ENCODE data around the gene PTPN2.

PTPN2 gene

DNA sequence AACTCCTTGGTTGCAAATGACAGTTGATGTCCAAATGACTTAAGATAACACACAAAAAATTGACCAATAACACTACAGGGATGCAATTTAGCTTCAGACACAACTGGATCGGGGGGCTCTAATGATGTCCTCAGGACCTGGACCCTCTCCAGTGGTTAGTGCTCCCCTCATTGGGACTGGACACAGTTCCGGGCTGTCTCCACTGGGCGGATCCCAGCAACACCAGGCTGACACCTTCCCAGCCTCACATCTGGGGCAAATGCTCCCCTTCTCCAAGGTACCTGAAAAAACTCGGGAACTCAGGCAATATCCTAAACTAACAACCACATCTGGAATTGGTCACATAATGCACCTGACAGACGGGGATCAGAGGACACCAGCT lies 132.5 kb downstream of the PTPN2 start:
- no peak overlapping the region for H3K4me3 ChIP-seq (replicated peaks; ENCODE audit: low read depth, low read length)
- TF ChIP-seq, protein P1, sequence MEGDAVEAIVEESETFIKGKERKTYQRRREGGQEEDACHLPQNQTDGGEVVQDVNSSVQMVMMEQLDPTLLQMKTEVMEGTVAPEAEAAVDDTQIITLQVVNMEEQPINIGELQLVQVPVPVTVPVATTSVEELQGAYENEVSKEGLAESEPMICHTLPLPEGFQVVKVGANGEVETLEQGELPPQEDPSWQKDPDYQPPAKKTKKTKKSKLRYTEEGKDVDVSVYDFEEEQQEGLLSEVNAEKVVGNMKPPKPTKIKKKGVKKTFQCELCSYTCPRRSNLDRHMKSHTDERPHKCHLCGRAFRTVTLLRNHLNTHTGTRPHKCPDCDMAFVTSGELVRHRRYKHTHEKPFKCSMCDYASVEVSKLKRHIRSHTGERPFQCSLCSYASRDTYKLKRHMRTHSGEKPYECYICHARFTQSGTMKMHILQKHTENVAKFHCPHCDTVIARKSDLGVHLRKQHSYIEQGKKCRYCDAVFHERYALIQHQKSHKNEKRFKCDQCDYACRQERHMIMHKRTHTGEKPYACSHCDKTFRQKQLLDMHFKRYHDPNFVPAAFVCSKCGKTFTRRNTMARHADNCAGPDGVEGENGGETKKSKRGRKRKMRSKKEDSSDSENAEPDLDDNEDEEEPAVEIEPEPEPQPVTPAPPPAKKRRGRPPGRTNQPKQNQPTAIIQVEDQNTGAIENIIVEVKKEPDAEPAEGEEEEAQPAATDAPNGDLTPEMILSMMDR (IDR thresholded peaks at IDR 0.05; ENCODE audit: insufficient read depth, low read length, poor library complexity, severe bottlenecking): no peak
- no peaks in the 10 kb centered on the region for H3K36me3 ChIP-seq (ENCODE audit: control insufficient read depth, insufficient read depth, low read length)
- H3K27me3 ChIP-seq (replicated peaks; ENCODE audit: control insufficient read depth, insufficient read depth, low read length): no peaks in the 10 kb centered on the region
- DNase-seq (ENCODE audit: extremely low read depth, insufficient read length): no peak

- Histone ChIP-seq H3K4me3 (replicated peaks; ENCODE audit: low read depth, low read length) (no peak overlapping the region), H3K36me3 (ENCODE audit: control insufficient read depth, insufficient read depth, low read length) (no peaks in the 10 kb centered on the region), H3K27me3 (replicated peaks; ENCODE audit: control insufficient read depth, insufficient read depth, low read length) (no peaks in the 10 kb centered on the region)
- TF ChIP-seq, protein P1 (IDR thresholded peaks at IDR 0.05; ENCODE audit: insufficient read depth, low read length, poor library complexity, severe bottlenecking): no peak
- DNase-seq (ENCODE audit: extremely low read depth, insufficient read length): no peak
Observed at GRCh38 chr18:12750715-12751502, 133.1 kb downstream of the PTPN2 start.

DNA sequence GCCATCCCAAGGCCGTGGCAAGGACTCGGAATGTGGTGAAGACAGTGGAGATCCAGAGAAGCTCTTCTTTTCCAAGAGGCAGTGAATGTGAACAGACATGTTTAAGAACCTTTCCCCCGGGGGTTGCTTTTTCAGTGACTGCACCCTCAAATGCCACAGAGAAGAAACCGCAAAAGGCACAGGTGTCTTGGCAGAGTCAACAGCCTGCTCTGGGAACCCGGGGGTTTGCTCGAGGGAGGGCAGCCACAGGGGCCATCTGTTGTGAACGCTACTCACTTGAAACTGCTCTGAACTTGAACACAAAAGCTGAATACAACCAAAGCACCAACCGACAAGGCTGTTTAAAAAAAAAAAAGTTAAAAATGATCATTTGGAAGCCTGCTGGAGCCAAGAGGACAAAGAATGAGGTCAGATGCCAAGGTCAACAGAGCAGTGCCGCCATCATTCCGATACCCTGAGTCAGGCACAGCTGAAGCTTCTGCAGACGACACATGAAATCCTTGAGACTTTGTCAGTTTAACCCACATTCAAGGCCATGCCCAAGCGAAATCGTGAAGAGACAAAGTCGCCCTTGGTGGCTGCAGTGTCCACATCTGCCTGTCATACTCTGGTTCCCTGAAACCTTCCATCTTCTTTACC lies 133.8 kb downstream of the PTPN2 start:
- Histone ChIP-seq H3K36me3 (ENCODE audit: control insufficient read depth, insufficient read depth, low read length) (no peaks in the 10 kb centered on the region), H3K4me3 (replicated peaks; ENCODE audit: low read depth, low read length) (no peak overlapping the region), H3K27me3 (replicated peaks; ENCODE audit: control insufficient read depth, insufficient read depth, low read length) (no peaks in the 10 kb centered on the region)
- peak; percentile 49 for DNase-seq (ENCODE audit: extremely low read depth, insufficient read length)
- TF ChIP-seq, protein P1 (IDR thresholded peaks at IDR 0.05; ENCODE audit: insufficient read depth, low read length, poor library complexity, severe bottlenecking): no peak

DNA sequence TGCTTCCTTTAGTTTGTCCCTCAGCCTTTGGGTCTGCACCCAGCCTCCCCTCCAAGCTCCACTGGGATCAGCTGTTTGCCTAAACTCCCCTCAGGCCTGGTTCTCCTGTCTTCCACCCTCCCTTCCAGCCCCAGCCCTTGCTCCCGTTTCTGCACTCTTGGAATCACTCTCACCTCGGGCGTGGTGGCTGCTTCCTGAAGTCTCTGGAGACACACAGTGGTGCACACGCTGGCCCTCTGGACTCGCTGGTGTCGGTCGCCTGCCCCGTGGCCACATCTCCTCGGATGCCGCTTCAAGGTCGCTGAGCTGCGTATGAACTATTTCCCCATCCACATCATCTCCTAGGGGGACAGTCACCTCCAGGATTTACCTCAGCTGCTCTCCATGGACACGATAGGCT lies 134.9 kb downstream of the PTPN2 start:
- Histone ChIP-seq H3K27me3 (replicated peaks; ENCODE audit: control insufficient read depth, insufficient read depth, low read length) (no peaks in the 10 kb centered on the region), H3K4me3 (replicated peaks; ENCODE audit: low read depth, low read length) (no peak overlapping the region), H3K36me3 (ENCODE audit: control insufficient read depth, insufficient read depth, low read length) (no peaks in the 10 kb centered on the region)
- TF ChIP-seq, protein P1 (IDR thresholded peaks at IDR 0.05; ENCODE audit: insufficient read depth, low read length, poor library complexity, severe bottlenecking): no peak
- no peak for DNase-seq (ENCODE audit: extremely low read depth, insufficient read length)

GRCh38 chr18:12748671-12749070 lies 135.4 kb downstream of the PTPN2 start:
- H3K27me3 ChIP-seq (replicated peaks; ENCODE audit: control insufficient read depth, insufficient read depth, low read length): no peaks in the 10 kb centered on the region
- DNase-seq (ENCODE audit: extremely low read depth, insufficient read length): no peak
- no peak overlapping the region for H3K4me3 ChIP-seq (replicated peaks; ENCODE audit: low read depth, low read length)
- TF ChIP-seq, protein P1 (IDR thresholded peaks at IDR 0.05; ENCODE audit: insufficient read depth, low read length, poor library complexity, severe bottlenecking): no peak
- H3K36me3 ChIP-seq (ENCODE audit: control insufficient read depth, insufficient read depth, low read length): no peaks in the 10 kb centered on the region

Measured in GM06990 (cell line).